ENCODE measurements around the gene HEYL. TPM values are rescaled to one million over a fixed set of nuclear protein-coding genes. Genes with fewer than 3 reads are reported as not detected.

HEYL gene
- total RNA-seq, 1 donor, result 1.6 TPM

- no peak for DNase-seq (ENCODE audit: low read depth in 2 of 3, low spot score in 2 of 3)
Observed at GRCh38 chr1:39642796-39643195, 3.4 kb upstream of the HEYL start.

- no peak for DNase-seq (ENCODE audit: low read depth in 2 of 3, low spot score in 2 of 3)
Observed at GRCh38 chr1:39640861-39641260, 1.4 kb upstream of the HEYL start.

- DNase-seq (ENCODE audit: low read depth in 2 of 3, low spot score in 2 of 3), result no peak
Observed at GRCh38 chr1:39638965-39639304, 508 bp downstream of the HEYL start.

- DNase-seq (ENCODE audit: low read depth in 2 of 3, low spot score in 2 of 3), result no peak
Observed at GRCh38 chr1:39637361-39637760, 2.1 kb downstream of the HEYL start.

GRCh38 chr1:39635871-39636210 is 3.6 kb downstream of the HEYL start:
- no peak for DNase-seq (ENCODE audit: low read depth in 2 of 3, low spot score in 2 of 3)

- no peak for DNase-seq (ENCODE audit: low read depth in 2 of 3, low spot score in 2 of 3)
Observed at GRCh38 chr1:39635205-39635870, 4.1 kb downstream of the HEYL start.

- DNase-seq (ENCODE audit: low read depth in 2 of 3, low spot score in 2 of 3), result no peak
Observed at GRCh38 chr1:39633422-39633821, 6.0 kb downstream of the HEYL start.

GRCh38 chr1:39632682-39633417 is 6.6 kb downstream of the HEYL start:
- DNase-seq (ENCODE audit: low read depth in 2 of 3, low spot score in 2 of 3), result no peak

- no peak for DNase-seq (ENCODE audit: low read depth in 2 of 3, low spot score in 2 of 3)
Observed at GRCh38 chr1:39632323-39632681, 7.1 kb downstream of the HEYL start.

GRCh38 chr1:39631361-39632322 is 7.8 kb downstream of the HEYL start:
- no peak for DNase-seq (ENCODE audit: low read depth in 2 of 3, low spot score in 2 of 3)

- no peak for DNase-seq (ENCODE audit: low read depth in 2 of 3, low spot score in 2 of 3)
Observed at GRCh38 chr1:39628807-39629350, 10.6 kb downstream of the HEYL start.

GRCh38 chr1:39626646-39627045 is 12.8 kb downstream of the HEYL start:
- DNase-seq (ENCODE audit: low read depth in 2 of 3, low spot score in 2 of 3), result no peak

GRCh38 chr1:39625462-39626273 is 13.8 kb downstream of the HEYL start:
- no peak for DNase-seq (ENCODE audit: low read depth in 2 of 3, low spot score in 2 of 3)

- no peak for DNase-seq (ENCODE audit: low read depth in 2 of 3, low spot score in 2 of 3)
Observed at GRCh38 chr1:39625009-39625408, 14.4 kb downstream of the HEYL start.

- DNase-seq (ENCODE audit: low read depth in 2 of 3, low spot score in 2 of 3), result no peak
Observed at GRCh38 chr1:39623053-39623452, 16.4 kb downstream of the HEYL start.

GRCh38 chr1:39622427-39622826 is 17.0 kb downstream of the HEYL start:
- no peak for DNase-seq (ENCODE audit: low read depth in 2 of 3, low spot score in 2 of 3)

GRCh38 chr1:39620659-39621165 is 18.7 kb downstream of the HEYL start:
- no peak for DNase-seq (ENCODE audit: low read depth in 2 of 3, low spot score in 2 of 3)

- DNase-seq (ENCODE audit: low read depth in 2 of 3, low spot score in 2 of 3), result no peak
Observed at GRCh38 chr1:39617488-39618049, 21.9 kb downstream of the HEYL start.

GRCh38 chr1:39615086-39615673 is 24.3 kb downstream of the HEYL start:
- DNase-seq (ENCODE audit: low read depth in 2 of 3, low spot score in 2 of 3), result no peak

- no peak for DNase-seq (ENCODE audit: low read depth in 2 of 3, low spot score in 2 of 3)
Observed at GRCh38 chr1:39614488-39614887, 25.0 kb downstream of the HEYL start.
